ENCODE measurements around the gene DPEP2NB.

DNA sequence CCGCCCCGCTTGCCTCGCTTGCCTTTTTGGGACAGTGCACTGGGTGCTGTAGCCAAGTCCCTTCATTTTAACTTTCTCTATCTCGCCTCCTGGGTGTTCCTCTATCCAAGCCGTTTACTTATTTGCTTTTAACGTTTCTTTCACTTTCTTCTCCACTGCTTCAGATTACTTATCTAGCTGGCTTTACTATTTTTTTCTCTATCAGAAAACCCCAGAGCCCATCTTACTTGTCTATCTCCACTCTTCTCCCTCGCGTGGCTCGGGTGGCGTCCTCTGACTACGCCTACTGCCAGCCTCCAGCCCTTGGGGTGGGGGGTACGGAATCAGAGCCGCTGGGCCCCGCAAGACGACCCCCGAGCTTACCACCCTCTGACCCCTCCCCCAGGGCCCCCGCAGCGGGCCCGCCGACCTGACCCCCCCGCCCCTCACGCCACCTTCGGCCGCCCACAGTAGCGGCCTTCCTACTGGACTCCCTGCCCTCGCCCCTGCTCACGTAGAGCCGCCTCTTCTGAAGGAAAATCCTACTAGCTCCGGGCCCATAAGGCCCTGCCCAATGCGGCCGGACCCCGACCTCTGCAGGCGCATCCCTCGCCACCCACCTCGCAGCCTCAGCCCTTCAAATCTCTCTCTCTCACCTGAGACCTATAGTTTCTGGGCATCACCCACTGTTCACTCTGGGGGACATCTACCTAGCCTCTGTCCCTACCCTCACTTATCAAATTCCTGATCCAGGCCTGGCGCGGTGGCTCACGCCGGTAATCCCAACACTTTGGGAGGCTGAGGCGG, 46.3 kb downstream of the DPEP2NB start:
- TF ChIP-seq, protein P1, sequence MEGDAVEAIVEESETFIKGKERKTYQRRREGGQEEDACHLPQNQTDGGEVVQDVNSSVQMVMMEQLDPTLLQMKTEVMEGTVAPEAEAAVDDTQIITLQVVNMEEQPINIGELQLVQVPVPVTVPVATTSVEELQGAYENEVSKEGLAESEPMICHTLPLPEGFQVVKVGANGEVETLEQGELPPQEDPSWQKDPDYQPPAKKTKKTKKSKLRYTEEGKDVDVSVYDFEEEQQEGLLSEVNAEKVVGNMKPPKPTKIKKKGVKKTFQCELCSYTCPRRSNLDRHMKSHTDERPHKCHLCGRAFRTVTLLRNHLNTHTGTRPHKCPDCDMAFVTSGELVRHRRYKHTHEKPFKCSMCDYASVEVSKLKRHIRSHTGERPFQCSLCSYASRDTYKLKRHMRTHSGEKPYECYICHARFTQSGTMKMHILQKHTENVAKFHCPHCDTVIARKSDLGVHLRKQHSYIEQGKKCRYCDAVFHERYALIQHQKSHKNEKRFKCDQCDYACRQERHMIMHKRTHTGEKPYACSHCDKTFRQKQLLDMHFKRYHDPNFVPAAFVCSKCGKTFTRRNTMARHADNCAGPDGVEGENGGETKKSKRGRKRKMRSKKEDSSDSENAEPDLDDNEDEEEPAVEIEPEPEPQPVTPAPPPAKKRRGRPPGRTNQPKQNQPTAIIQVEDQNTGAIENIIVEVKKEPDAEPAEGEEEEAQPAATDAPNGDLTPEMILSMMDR (conservative IDR thresholded peaks at IDR 0.05 in 1 of 2, IDR thresholded peaks at IDR 0.05 in 1 of 2; ENCODE audit: low read depth in 1 of 2, low read length in 2 of 2): no peak
- TF ChIP-seq EZH2 (IDR thresholded peaks at IDR 0.05; ENCODE audit: low read length, missing control alignments): no peak
